Spinal cord (tissue), 10 donors: Measurements from ENCODE around the gene PGM5. TPM values are rescaled to one million over a fixed set of nuclear protein-coding genes. Genes with fewer than 3 reads are reported as not detected.

Source experiments
- DNase-seq, 6 donors: peaks; one replicate each; pipeline versions ENCODE4 v3.0.0 to v3.0.0-alpha.2; 2013 to 2015; ENCODE audit warnings: low spot score in 6 of 6, low read depth in 4 of 6
- H3K27ac ChIP-seq: one replicate; pipeline ENCODE4 v1.5.1; 2013; ENCODE audit warnings: low read depth, low read length, control low read depth
- H3K27me3 ChIP-seq: one replicate; pipeline ENCODE4 v1.6.1; 2013; ENCODE audit warnings: low read length; ENCODE audit not compliant: control insufficient read depth, insufficient read depth
- H3K36me3 ChIP-seq: one replicate; pipeline ENCODE4 v1.6.1; 2013; ENCODE audit warnings: low read length; ENCODE audit not compliant: control insufficient read depth, insufficient read depth
- H3K4me1 ChIP-seq: one replicate; pipeline ENCODE4 v1.6.1; 2013; ENCODE audit warnings: low read length; ENCODE audit not compliant: control insufficient read depth, insufficient read depth
- H3K4me3 ChIP-seq: one replicate; pipeline ENCODE4 v1.5.1; 2013; ENCODE audit warnings: low read depth, low read length, control low read depth
- H3K9me3 ChIP-seq: one replicate; pipeline ENCODE4 v1.6.1; 2013; ENCODE audit warnings: low read length; ENCODE audit not compliant: control insufficient read depth, insufficient read depth
- WGBS: methylation state at CpG from one replicate; pipeline ENCODE4 v1.1.5; 2013; ENCODE audit warnings: missing lambda C conversion rate; ENCODE audit not compliant: insufficient coverage; 5-methylcytosine and 5-hydroxymethylcytosine counted together
- polyA plus RNA-seq, 2 donors: library from polyadenylated mRNA; unstranded; fragments of 120-200 nt; gene quantifications; one replicate each; pipeline ENCODE4 v1.2.1, GENCODE V29; 2013; ENCODE audit not compliant: insufficient read length in 2 of 2
- total RNA-seq, 2 donors: library from RNA; depleted of rRNA in 1 of 2; stranded (reverse); fragments of 120-200 nt in 1 of 2; fragments of >200 nt in 1 of 2; gene quantifications; one replicate each; pipeline versions ENCODE4 v1.2.3 to v1.2.4, GENCODE V29; 2013 to 2014
- donor health status: healthy.

Gene PGM5
- total and polyA plus RNA-seq, 4 donors: 5.2 to 55.9 (median 14.2) TPM

DNA sequence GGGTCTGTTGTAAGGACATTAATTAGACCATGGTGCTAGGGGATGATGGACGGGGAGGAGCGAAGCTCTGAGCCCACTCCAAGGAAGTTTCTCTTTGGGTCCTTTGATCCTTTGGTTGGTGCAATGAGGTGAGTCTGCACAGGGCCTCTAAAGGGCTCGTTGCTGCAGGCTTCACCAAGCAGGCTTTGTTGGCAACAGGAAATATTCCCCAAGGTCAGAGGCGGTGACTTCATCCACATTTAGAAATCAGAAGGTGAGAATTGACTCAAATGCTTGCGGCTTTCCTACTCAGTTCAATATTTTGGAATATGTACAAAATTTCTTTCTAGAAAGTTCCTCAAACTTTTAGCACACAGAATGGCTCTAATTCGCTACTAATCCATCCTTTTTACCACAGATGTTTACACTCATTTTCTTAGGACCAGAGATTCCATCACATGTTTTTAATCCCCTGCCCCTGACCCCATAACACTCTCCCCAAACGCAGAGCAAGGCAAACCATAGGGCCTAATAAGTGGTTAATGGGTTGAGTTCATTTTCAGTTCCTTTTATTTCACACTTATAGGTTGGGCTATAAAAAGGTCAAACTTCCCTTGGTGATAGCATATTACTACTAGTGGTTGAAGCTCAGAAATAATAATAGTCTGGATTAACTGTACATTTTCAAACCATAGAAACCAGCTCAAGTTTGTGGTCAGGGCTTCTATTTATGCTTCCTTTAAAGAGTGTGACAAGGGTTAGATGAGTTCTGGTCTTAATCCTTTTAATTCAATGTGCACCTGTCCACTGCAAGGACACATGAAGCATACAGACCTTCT lies 221.6 kb downstream of the PGM5 start:
- Histone ChIP-seq H3K27me3 (no peaks in the 10 kb centered on the region), H3K4me1 (no peaks in the 10 kb centered on the region), H3K36me3 (no peaks in the 10 kb centered on the region), H3K4me3 (no peak overlapping the region), H3K9me3 (no peaks in the 10 kb centered on the region), H3K27ac (no peak overlapping the region)
- no peak for DNase-seq
- WGBS: 79% methylated on average over 3 of the region's 7 CpGs

Other genes starting within 250 kb of the PGM5 start
- gene ZNG1C, start 114.6 kb upstream of the PGM5 start, total RNA-seq: 10 to 100 TPM; 27.5 to 28.6 TPM
- gene ZNG1C, start 114.6 kb upstream of the PGM5 start, polyA plus RNA-seq: 10 to 100 TPM; 23.1 to 30.8 TPM
- gene FOXD4L3, start 53.7 kb upstream of the PGM5 start, total RNA-seq: under 1 TPM in 1 of 2 donors, not detected in 1; 0.17 TPM
- under 1 TPM; 0.24 to 0.81 TPM for gene FOXD4L3, start 53.7 kb upstream of the PGM5 start, polyA plus RNA-seq
- not detected for gene TMEM252, start 184.3 kb downstream of the PGM5 start, total RNA-seq
- under 1 TPM; 0.38 to 0.55 TPM for gene TMEM252, start 184.3 kb downstream of the PGM5 start, polyA plus RNA-seq